HTERT RPE-1 (cell line): ENCODE results near the gene KRT32.
"Not testable (repeated sequence)": the region's sequence is repeated elsewhere in the genome, so short reads cannot be mapped to it uniquely, and the experiment has no call there.

Experiments
- in situ Hi-C: fragments of 300-500 bp; cut with MboI; formaldehyde crosslinking; loops from 4 replicates; pipeline ENCODE4 v1.14.3; 2020; ENCODE audit warnings: low sequenced_read_pairs

Gene KRT32

DNA sequence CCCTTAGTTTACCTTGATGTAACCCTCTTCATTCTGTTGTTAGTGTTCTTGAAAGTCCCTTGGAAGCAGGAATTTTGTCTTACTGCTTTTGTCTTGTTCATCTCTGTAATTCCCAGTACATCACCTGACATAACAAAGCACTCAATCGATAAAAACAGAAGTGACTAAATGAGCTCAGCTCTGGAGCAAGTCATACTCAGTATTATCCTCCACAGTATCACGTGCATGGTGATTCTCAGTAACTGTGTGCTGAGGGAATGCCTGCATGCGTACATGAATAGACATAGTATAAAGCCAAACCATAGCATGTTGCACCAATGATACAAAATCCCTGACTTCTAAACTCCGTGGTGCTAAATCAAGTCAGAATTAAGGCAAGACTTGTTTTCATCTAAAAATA is 33.6 kb downstream of the KRT32 start:
- in situ Hi-C loops, result no loop called here

DNA sequence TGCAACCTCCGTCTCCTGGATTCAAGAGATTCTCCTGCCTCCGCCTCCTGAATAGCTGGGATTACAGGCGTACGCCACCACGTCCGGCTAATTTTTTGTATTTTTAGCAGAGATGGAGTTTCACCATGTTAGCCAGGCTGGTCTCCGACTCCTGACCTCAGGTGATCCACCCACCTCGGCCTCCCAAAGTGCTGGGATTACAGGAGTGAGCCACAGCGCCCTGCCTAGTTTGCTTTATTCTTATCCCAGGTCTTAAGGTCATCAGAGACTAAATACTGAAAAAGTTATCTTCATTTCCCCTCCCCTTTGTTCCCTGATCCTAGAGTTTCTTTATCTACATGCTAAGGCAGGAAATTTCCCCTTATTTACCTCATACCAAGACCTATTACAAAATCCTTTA is 36.8 kb downstream of the KRT32 start:
- in situ Hi-C loops, result not testable (repeated sequence)

DNA sequence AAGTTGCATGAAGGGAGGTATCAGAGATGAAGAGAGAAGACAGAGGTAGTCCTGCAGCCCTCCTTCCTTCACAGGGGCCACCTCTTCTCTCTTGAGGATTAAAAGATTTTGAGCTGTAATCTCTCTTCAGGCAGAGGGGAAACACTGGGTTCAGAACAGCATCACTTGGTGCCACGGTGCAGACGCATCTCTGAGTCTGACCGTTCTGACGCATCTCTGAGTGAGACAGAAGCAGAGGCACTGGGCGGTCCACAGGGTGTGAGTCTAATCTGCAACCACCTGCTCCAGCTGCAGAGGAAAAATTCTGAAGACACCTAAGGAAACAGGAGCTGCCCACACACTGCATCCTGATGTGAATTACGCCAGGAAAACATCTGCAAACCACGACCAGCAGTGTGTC is 37.5 kb downstream of the KRT32 start:
- in situ Hi-C loops, result no loop called here

DNA sequence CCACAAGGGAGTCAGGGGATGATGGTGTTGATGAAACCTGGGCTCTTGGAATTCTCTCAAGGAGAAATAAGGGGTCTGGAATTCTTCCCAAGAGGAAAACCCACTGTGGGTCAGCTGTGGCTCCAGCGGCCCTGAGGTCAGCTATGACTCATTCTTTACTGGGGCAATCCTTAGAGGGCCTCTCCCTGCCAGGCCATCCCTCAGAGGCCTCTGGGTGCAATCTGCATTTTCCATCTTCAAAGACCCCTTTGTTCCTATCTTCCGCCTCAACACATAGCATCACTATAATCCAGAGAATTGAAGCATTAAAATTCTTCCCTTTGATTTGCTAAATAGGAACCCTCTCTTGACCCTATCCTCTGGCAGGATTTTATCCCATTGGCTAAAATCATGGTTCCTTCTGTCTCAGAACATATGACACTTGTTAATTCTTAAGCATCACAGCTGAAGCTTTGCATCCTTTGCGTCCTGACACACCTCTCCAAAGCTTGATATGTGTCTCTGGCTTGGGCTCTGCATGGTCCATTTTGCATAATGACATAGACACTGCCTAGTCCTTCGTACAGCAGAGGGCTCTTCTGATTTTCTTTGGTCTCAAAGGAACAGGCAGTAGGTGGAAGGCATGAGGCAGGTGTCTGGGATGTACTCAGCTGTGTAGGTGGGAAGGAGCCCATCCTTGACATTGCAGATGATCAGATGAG is 38.4 kb downstream of the KRT32 start:
- in situ Hi-C loops, result no loop called here

DNA sequence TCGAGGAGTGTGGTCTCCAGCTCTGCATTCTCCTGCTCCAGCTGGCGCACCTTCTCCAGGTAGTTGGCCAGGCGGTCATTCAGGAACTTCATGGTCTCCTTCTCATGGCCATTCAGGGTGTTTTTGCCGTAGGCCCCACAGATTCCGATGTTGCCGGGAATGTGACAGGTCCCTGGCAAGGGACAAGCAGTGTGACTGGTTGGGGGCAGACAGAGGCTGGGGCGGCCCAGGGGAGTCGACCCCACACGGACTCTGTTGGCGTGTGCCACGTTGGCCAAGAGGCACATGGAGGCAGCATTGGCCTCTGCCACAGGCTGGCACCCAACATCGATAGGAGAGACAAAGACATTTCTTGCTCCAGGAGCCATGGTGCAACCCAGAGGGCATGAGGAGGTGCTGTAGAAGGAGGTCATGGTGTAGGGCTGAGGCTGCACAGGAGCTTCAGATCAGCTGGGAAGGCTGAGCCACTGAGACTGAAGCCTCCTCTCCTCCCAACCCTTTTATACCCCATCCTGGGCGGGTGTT is 43.0 kb downstream of the KRT32 start, which contains the start of gene KRT37:
KRT37 (minus strand) TSS at position 475 of the 525 bp plus-strand sequence; CDS start at position 413, 62 bp downstream.
- in situ Hi-C loops, result no loop called here

DNA sequence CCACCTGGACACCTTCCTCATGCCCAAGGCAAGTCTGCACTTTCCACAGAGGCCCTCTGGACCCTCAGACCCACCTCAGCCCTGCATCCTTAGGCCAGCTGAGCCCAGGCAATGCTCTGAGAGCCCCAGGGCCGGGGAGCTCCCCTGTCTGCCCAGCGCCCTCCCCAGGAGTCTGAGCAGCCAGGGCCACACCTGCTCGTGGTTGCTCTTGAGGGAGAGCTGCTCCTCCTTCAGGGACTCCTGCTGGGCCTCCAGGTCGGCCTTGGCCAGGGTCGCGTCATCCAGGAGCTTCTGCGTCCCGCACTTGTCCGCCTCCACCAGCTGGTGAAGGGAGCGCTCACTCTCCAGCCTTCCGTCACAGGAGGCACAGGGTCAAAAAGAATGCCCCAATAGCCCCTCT is 44.6 kb downstream of the KRT32 start:
- in situ Hi-C loops, result not testable (repeated sequence)

DNA sequence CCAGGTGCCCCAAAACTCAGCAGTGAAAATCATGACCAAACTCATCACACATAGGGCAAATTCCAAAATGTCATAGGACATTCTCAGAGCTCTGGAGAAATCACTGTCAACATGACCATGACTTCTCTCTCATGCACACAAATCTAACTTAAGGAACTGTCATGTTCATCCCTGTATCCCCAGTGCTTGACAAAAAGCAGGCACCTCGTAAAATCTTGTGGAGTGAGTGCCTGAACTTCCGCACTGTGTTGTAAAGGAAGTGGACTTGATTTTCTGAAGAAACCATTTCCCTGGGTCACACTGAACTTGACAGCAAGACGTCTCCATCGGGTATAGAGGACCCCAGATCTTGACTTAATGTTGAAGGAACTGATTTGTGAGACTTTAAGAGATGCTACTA is 45.6 kb downstream of the KRT32 start:
- in situ Hi-C loops, result no loop called here

DNA sequence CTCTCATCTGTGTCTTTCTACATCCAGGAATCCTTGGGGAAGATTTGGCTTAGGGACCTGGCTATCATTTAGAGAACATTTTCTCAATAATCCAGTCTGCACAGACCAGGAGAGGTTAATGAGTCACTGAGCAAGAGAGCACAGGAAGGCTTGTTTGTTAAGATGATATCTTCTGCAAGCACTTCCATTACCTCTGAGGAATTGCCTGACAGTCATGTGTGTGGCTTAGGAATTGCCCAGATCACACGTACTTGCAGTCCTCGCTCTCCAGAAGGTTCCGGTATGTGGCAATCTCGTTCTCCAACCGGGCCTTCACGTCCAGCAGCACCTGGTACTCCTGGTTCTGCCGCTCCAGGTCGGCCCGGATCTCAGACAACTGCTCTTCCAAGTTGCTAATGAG is 46.1 kb downstream of the KRT32 start:
- in situ Hi-C loops, result no loop called here

DNA sequence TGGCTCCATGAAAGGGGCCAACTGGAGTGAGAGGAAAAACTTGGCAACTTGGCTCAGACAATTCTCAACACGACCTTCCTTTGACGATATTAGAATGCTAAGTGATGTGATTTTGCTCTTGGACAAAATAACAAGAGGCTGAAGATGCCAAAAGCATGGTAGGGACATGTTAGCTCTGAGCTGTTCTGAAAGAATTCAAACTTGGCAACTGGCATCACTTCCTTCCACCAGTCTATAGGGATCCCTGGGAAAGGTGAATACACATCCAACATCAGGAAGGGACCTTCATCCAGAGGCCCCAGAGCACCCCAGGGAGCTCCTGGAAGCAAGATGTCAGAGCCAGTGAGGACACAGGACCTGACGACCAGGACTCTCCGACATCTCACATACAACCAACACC is 47.1 kb downstream of the KRT32 start:
- in situ Hi-C loops, result no loop called here

DNA sequence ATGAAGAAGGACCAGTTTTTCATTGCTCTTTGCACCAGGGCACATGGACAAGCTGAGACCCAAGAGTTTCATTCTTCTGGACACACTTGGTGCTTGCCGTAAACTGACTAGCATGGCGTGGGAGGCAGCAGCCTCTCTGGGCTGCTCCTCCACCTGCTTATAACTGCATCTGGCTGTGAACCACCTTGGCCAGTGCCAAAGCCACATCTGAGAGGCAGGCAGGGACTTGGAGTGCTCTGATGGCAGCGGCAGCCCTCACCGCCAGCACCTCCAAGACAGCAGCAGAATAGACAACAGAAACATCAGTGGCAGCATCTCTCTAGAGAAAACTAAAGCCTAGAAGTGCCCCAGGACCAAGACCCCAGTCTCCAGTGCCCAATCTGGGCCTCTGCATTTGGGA is 47.5 kb downstream of the KRT32 start:
- in situ Hi-C loops, result no loop called here

DNA sequence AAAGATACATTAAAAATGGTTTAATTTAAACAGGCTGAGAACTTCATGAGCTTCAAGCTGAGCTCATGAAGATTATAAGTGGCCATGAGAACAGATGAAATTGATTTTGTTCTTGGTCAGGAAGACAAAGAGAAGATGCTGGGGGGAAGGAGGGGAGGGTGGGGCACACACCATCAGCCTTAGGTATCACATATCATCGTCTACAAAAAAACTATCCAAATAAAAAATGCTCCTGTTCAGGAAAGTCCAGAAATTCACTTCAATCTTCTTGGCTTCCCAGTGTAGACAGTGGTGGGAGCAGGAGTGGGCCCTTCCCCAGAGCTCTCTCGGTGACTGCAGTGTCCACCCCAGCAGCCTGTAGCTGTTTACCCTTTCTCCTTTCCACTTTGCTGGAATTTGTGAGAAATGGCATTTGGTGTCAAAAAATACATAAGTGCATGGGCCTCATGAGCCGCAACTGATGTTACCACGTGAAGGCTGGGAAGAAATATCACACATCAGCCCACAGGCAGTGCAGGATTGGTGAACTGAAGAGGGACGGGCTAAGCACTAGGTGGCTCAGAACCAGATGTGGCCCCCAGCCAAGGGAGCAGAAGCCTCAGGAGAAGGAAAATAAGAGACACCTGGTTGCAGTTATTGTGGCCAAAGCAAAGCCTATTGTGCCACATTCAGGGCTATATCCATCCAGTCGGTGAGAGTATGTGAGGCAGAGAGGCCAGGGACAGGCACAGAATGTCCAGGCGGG is 48.9 kb downstream of the KRT32 start:
- in situ Hi-C loops, result no loop called here

DNA sequence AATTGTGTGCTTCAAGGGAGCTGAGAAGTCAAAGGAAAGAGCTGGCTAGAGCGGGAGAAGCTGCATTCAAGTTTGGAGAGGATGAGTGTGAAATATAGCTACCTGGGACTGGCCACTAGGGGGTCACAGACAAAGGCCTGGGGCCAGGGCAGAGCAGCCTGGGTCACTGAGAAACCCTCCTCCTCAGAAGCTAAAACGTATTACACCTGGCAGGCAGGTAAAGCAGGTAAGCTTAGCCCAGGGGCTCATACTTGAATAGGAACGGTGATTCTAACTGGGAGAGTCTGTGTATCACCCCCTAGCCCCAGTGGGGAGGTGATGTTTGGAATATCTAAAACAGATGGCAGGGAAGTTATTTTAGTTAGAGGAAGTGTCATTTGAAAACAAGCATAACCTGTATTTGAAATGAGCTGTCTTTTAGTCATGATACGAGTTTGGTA is 49.6 kb downstream of the KRT32 start:
- in situ Hi-C loops, result no loop called here

DNA sequence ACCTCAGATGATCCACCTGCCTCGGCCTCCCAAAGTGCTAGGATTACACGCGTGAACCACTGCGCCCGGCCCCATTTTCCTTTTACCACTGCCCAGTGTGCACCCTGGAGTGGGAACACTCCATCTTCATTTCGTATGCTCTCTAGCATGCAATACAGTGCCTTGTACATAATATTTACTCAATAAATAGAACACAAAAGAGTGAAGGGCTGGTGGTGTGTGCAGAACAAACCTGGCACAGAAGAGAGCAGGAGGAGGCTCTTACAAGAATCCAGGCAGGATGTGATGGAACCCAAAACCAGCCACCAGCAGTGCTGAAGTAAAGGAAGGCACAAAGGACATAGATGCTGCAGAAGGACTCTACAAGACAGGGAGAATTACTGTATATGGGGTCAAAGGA is 50.1 kb downstream of the KRT32 start:
- in situ Hi-C loops, result no loop called here

DNA sequence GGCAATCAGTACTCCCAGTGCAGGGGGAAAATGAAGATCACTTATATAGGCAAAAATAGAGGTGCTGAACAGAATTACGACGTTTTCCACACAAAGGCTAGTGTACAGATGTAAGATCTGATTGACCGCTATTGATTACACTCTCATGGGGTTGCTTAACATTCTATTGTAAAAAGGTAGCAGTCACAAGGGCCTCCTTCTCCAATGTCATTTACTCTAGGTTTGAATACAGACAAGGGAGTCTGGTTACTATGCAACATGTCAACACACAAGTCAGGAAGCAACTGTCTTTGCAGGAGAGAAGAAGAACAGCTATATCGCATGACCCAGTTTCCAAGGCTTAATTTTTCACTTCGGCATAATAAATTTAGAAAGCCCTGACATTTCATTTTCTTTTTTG is 50.7 kb downstream of the KRT32 start:
- in situ Hi-C loops, result no loop called here

DNA sequence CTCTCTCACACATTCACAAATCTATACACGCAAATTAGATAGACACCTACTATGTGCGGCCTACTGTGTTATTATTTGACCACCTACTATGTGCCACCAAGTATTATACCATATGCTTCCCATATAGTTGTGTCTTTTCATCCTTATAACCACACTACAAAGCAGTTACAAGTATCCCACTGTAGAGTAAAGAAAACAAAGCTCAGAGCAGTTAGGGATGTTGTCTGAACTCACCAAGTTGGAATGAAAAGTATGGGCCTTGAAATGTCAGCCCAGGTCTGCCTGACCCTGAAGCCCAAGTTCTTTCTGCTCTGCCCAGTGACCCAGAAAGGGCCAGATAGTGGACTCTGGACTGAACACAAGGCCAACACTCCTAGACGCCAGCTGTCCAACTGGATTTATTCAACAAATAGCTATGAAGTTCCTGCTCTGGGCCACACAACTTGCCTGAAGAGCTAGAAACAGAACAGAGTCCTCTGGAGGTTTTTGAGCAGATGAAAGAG is 51.3 kb downstream of the KRT32 start:
- in situ Hi-C loops, result no loop called here

DNA sequence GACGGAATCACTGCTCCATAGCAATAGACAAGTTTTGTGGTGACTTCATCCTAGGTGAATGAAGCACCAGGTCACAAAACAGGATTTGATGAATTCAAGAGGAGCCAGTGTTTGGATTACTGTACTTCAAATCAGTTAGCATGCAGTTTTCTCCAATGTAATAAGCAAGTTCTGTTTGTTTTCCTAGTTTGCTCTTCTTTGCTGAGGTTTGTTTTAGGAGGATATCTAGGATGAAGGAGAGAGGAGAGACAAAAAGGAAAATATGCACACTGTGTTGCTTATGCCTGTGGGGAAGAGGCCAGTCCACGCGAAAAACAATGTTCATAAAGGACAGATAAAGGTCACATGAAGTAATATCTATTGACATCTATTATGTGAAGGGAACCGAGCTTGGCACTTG is 51.8 kb downstream of the KRT32 start:
- in situ Hi-C loops, result no loop called here

DNA sequence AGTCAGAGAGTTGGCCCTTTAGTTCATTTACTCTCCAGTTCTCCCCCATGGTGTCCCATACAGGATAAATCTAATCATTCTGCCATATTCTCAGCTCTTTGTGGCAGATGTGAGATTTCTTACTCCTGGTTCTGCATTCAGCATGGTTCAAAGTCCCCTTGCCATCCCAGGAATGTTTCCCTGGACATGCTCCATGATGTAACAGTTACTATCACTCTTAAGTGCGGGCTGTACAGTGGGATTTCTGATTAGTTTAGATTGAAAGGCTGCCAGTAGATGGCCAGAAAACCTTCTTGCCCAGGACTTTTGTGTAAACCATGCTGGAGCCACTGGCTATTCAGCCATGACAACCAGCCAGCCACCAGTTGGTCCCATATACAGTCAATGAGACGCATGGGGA is 53.2 kb downstream of the KRT32 start:
- in situ Hi-C loops, result no loop called here

DNA sequence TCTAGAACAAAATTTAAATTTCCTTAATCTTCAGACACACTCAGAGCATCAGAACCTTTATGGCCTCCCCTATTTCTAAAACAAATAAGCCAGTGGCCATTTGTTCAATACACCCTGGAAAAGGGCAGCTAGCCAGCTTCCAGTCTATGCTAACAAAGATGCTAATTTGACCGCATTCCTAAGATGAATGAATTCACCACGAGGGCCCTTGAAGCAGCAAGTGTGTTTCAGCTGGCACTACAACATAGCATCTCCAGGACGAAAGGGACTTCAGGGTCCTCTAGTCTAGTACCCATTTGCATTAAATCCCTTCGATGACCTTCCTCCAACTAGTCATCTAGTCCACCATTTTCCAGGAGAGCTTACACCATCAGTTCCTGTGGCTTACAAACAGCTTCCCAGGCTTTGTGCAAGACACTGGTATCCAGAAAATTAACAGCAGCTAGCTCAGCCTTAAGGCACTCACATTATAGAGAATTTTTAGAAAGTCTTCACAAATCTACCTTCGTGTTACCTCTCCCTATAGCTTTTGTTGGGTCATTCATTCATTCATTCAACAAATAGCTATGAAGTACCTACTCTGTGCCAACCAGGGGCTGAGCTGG is 53.7 kb downstream of the KRT32 start:
- in situ Hi-C loops, result no loop called here

DNA sequence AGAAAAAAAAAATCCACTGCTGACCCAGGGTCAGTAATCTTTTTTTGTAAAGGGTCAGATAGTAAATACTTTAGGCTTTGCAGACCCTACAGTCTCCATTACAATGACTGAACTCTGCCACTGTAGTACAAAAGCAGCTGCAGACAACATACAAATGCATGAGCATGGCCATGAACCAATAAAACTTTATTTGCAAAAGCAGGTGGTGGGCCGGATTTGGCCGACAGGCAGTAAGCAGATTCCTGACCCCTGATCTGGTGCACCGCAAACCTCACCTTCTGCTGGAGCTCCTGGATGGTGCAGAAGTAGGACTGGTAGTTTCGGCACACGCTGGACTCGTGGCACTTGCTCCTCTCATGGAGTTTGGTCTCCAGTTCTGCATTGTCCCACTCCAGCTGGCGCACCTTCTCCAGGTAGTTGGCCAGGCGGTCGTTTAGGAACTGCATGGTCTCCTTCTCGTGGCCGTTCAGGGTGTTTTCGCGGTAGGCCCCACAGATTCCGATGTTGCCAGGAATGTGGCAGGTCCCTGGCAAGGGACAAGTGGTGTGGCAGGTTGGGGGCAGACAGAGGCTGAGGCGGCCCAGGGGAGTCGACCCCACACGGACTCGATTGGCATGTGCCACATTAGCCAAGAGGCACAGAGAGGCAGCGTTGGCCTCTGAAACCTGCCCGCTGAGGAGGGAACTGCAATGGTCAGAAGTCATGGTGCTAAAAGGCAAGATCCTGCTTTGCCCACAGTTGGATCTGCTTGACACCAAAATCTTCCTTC is 55.9 kb downstream of the KRT32 start:
- in situ Hi-C loops, result no loop called here
